Endothelial cell of umbilical vein (primary cell): ENCODE measurements around the gene RPL22. TPM values are rescaled to one million over a fixed set of nuclear protein-coding genes. Genes with fewer than 3 reads are reported as not detected.

Experiments
- BruUV-seq: library from RNA; stranded (reverse); fragments of 400-500 nt; replicated peaks from 2 replicates; lab custom pipeline; 2021; lab: Mats Ljungman, UMichigan
- CTCF ChIA-PET: fragments of 300-600, 350-600 bp; sonication (Branson Sonifier 250); formaldehyde crosslinking; loops from one replicate; lab custom pipeline; 2021; ENCODE audit warnings: antibody characterized with exemption, inconsistent platforms; lab: Charles Lee
- POLR2A ChIA-PET: fragments of 300-600, 350-600 bp; sonication (Branson Sonifier 250); formaldehyde crosslinking; loops from one replicate; lab custom pipeline; 2021; ENCODE audit warnings: antibody characterized with exemption, inconsistent platforms; lab: Charles Lee
- DNase-seq: peaks from one replicate; pipeline ENCODE4 v3.0.0-alpha.2; 2011; ENCODE audit warnings: low read depth, low spot score
- FAIRE-seq: peaks from 2 replicates; lab custom pipeline; 2011; peaks lifted over from hg19 to GRCh38; lab: Jason Lieb, UNC
- H2AFZ ChIP-seq: 2 replicates; pipeline ENCODE4 v1.6.0; 2012; ENCODE audit warnings: low read depth, low read length, control low read depth, inconsistent platforms
- H3K27ac ChIP-seq: 2 replicates; pipeline ENCODE4 v1.5.1; 2011; ENCODE audit warnings: low read depth, mild to moderate bottlenecking, control low read depth, low read length, moderate library complexity; ENCODE audit not compliant: insufficient read depth
- H3K27me3 ChIP-seq, 2 experiments: 2 replicates each; pipeline versions ENCODE4 v1.6.0 to v1.6.1; 2011; ENCODE audit warnings: low read length in 2 of 2, mixed read lengths in 1 of 2; ENCODE audit not compliant: control insufficient read depth in 2 of 2, insufficient read depth in 2 of 2
- H3K36me3 ChIP-seq, 2 experiments: 2 replicates in 1 of 2; 3 replicates in 1 of 2; pipeline ENCODE4 v1.5.1; 2011; ENCODE audit warnings: low read length in 2 of 2, mild to moderate bottlenecking in 1 of 2, moderate library complexity in 1 of 2; ENCODE audit not compliant: control insufficient read depth in 2 of 2, insufficient read depth in 2 of 2; ENCODE audit errors: extremely low read depth in 1 of 2
- H3K4me1 ChIP-seq: 3 replicates; pipeline ENCODE4 v1.5.1; 2011; ENCODE audit warnings: mild to moderate bottlenecking, low read length; ENCODE audit not compliant: control insufficient read depth, insufficient read depth; ENCODE audit errors: extremely low read depth
- H3K4me2 ChIP-seq: 2 replicates; pipeline ENCODE4 v1.6.1; 2011; ENCODE audit warnings: low read length, control low read depth, mixed read lengths; ENCODE audit not compliant: insufficient read depth
- H3K4me3 ChIP-seq, 3 experiments: fragments of 200-600 bp in 1 of 3; sonication (generic), shearing (Covaris generic) in 1 of 3; replicated peaks in 1 of 3; 2 replicates each; pipeline ENCODE4 v1.5.1; 2011 to 2016; ENCODE audit warnings: control low read depth in 3 of 3, low read length in 3 of 3, mild to moderate bottlenecking in 2 of 3, inconsistent platforms in 1 of 3, low read depth in 1 of 3, moderate library complexity in 1 of 3; ENCODE audit not compliant: insufficient read depth in 1 of 3
- H3K79me2 ChIP-seq: 2 replicates; pipeline ENCODE4 v1.6.0; 2012; ENCODE audit warnings: low read length, inconsistent platforms; ENCODE audit not compliant: control insufficient read depth, insufficient read depth
- H3K9ac ChIP-seq: replicated peaks from 2 replicates; pipeline ENCODE3; 2011; ENCODE audit warnings: low read length, control low read depth; ENCODE audit not compliant: insufficient read depth; ENCODE audit errors: extremely low read depth
- H3K9me1 ChIP-seq: replicated peaks from 3 replicates; pipeline ENCODE4 v1.6.0; 2011; ENCODE audit warnings: mild to moderate bottlenecking, low read length; ENCODE audit not compliant: control insufficient read depth, insufficient read depth; ENCODE audit errors: extremely low read depth
- H3K9me3 ChIP-seq: replicated peaks from 2 replicates; pipeline ENCODE4 v1.5.1; 2012; ENCODE audit warnings: low read length, inconsistent platforms; ENCODE audit not compliant: control insufficient read depth, insufficient read depth
- H4K20me1 ChIP-seq: replicated peaks from 2 replicates; pipeline ENCODE3; 2011; ENCODE audit warnings: mild to moderate bottlenecking, low read length; ENCODE audit not compliant: control insufficient read depth, insufficient read depth; ENCODE audit errors: extremely low read depth
- CTCF ChIP-seq, 2 donors: IDR thresholded peaks; 1 replicate in 1 of 2; 2 replicates in 1 of 2; pipeline ENCODE4 v1.5.1; 2011; ENCODE audit warnings: low read length in 2 of 2, mild to moderate bottlenecking in 2 of 2, moderate library complexity in 2 of 2, control low read depth in 1 of 2, inconsistent platforms in 1 of 2, low read depth in 1 of 2; ENCODE audit not compliant: insufficient read depth in 1 of 2; ENCODE audit errors: extremely low read depth in 1 of 2
- EZH2 ChIP-seq: IDR thresholded peaks from 2 replicates; pipeline ENCODE4 v1.6.1; 2012; ENCODE audit warnings: borderline replicate concordance, low read depth, mild to moderate bottlenecking, moderate library complexity, low read length, inconsistent platforms; ENCODE audit not compliant: severe bottlenecking
- FOS ChIP-seq: IDR thresholded peaks from 2 replicates; pipeline ENCODE4 v1.6.1; 2011; ENCODE audit warnings: mild to moderate bottlenecking, low read length, moderate library complexity, borderline replicate concordance; ENCODE audit not compliant: insufficient read depth
- GATA2 ChIP-seq: IDR thresholded peaks from 2 replicates; pipeline ENCODE4 v1.7.0; 2011; ENCODE audit warnings: low read depth, mild to moderate bottlenecking, moderate library complexity, mixed read lengths, low read length; ENCODE audit not compliant: insufficient read length, insufficient read depth
- JUN ChIP-seq: IDR thresholded peaks from 2 replicates; pipeline ENCODE4 v1.6.1; 2011; ENCODE audit warnings: borderline replicate concordance, low read depth; ENCODE audit not compliant: insufficient read length, insufficient read depth
- MAX ChIP-seq: IDR thresholded peaks from 2 replicates; pipeline ENCODE4 v1.6.1; 2011; ENCODE audit not compliant: insufficient read depth, insufficient read length
- MYC ChIP-seq: IDR thresholded peaks from one replicate; pipeline ENCODE4 v1.6.1; 2011; ENCODE audit warnings: mild to moderate bottlenecking, low read depth, low read length
- POLR2A ChIP-seq: IDR thresholded peaks from 2 replicates; pipeline ENCODE4 v1.6.1; 2012; ENCODE audit warnings: low read depth, mild to moderate bottlenecking, control low read depth, low read length
- POLR2AphosphoS5 ChIP-seq: IDR thresholded peaks from 2 replicates; pipeline ENCODE4 v1.6.1; 2012; ENCODE audit warnings: low read depth, mild to moderate bottlenecking, control low read depth, low read length, moderate library complexity; ENCODE audit not compliant: insufficient read depth
- dilution Hi-C: fragments of 300-500 bp; cut with MboI; formaldehyde crosslinking; loops from one replicate; pipeline ENCODE4 v1.15.0; 2019; ENCODE audit warnings: low sequenced_read_pairs; ENCODE audit not compliant: extremely low pct_ligation_motif_present
- intact Hi-C: fragments of 100-400 bp; cut with micrococcal nuclease; formaldehyde crosslinking; loops from one replicate; pipeline ENCODE4 v1.10.0; 2022
- polyA plus RNA-seq, 4 experiments: library from polyadenylated mRNA; depleted of rRNA in 3 of 4; stranded (reverse) in 3 of 4; unstranded in 1 of 4; fragments of >200 nt; gene quantifications; 2 replicates each; pipeline versions ENCODE4 v1.2.1 to v1.2.3, GENCODE V29; 2011 to 2012; ENCODE audit warnings: missing spikeins in 1 of 4
- total RNA-seq: library from RNA; stranded (reverse); gene quantifications from 2 replicates; pipeline ENCODE4 v1.2.3, GENCODE V29; 2021

RPL22 gene
- total and polyA plus RNA-seq, 2 donors (not counting 3 experiments of a cell fraction or from before 2014, with no cell fraction given): 71.2 to 343 TPM

- ChIA-PET POLR2A (no interaction called here), CTCF (interaction anchor here (1.2 kb wide), 1 partner anchor 19 kb away, joined by 5 read pairs; no protein-coding TSS in a partner anchor)
- Histone ChIP-seq H3K4me1 (no peaks in the 10 kb centered on the region), H3K4me3 (no peak overlapping the region), H3K4me2 (no peak overlapping the region), H3K9ac (no peak overlapping the region), H4K20me1 (no peaks in the 10 kb centered on the region), H3K36me3 (peaks cover 8 to 21% of the 10 kb centered on the region in 2 experiments), H3K27ac (no peak overlapping the region), H3K9me3 (no peaks in the 10 kb centered on the region), H3K27me3 (no peaks in the 10 kb centered on the region), H3K9me1 (no peaks in the 10 kb centered on the region), H2AFZ (no peak overlapping the region), H3K79me2 (peaks cover 6% of the 10 kb centered on the region)
- TSS peak; percentile 14 for BruUV-seq
- dilution Hi-C loops: no loop called here
- no peak for TF ChIP-seq CTCF (IDR thresholded peaks at IDR 0.05; ENCODE audit: extremely low read depth in 1 of 2, insufficient read depth in 1 of 2, low read depth in 1 of 2, low read length in 2 of 2)
- no peak for TF ChIP-seq JUN
- TF ChIP-seq POLR2AphosphoS5: no peak
- no peak for TF ChIP-seq MYC
- no peak for TF ChIP-seq POLR2A
- TF ChIP-seq EZH2: no peak
- no peak for TF ChIP-seq FOS
- TF ChIP-seq MAX: no peak
- no peak for TF ChIP-seq GATA2
- FAIRE-seq: no peak
- intact Hi-C loops: no loop called here
- no peak for DNase-seq
Measured at GRCh38 chr1:6223617-6224016, 24.2 kb upstream of the RPL22 start.
